Activated CD8-positive, alpha-beta memory T cell treated with anti-CD3 and anti-CD28 coated beads, Interleukin-2, amount 50 U/mL, for 4 hours (primary cell): Measurements from ENCODE around the gene CBFA2T2.
"Not testable (repeated sequence)": the region's sequence is repeated elsewhere in the genome, so short reads cannot be mapped to it uniquely, and the experiment has no call there.

Experiments
- DNase-seq: peaks from one replicate; pipeline ENCODE4 v3.0.0-alpha.2; 2020

CBFA2T2 gene

DNA sequence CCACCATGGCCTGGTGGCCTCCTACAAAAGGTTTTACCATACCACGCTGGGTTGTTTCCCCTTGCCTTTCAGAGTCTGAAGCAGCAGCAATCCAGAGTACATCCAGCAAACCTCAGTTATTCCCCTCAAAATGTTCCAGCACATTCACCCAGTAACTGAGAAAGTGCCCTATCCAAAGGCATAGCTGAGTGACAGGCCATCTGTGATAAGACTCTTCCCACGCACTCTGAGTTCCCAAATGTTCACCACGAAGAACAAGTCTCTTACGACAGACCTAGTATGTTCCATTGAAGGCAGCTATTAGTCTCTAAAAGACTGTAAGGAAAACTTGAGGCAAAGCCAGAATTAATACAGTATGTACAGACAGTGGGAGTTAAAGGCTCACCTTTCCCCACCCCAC lies 140.6 kb downstream of the CBFA2T2 start:
- no peak for DNase-seq

DNA sequence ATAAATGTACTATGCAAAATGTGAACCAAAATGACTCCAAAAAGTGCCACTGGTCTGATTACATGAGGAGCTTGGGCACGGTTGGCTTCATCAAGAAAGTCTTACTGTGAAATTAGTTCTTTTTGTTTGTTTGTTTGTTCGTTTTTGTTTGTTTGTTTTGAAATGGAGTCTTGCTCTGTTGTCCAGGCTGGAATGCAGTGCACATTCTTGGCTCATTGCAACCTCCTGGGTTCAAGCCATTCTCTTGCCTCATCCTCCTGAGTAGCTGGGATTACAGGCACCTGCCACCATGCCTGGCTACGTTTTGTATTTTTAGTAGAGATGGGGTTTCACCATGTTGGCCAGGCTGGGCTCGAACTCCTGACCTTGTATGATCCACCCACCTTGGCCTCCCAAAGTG lies 142.0 kb downstream of the CBFA2T2 start:
- DNase-seq = not testable (repeated sequence)

DNA sequence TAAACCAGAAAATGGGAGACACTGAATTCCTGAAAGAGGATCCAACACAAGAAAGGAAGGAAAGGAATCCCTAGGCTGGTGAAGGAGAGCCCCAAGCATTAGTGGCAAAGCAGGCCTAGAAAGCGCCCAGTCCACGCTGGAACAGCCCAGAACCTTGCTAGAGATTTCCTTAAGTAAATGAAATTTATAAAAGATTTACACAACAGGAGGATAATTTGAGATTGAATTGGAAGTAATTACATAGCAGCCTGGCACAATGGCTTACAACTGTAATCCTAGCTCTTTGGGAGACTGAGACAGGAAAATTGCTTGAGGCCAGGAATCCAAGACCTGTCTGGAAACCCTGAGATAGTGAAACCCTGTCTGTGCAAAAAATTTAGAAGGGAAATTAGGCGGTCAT lies 145.4 kb downstream of the CBFA2T2 start:
- DNase-seq = no peak

DNA sequence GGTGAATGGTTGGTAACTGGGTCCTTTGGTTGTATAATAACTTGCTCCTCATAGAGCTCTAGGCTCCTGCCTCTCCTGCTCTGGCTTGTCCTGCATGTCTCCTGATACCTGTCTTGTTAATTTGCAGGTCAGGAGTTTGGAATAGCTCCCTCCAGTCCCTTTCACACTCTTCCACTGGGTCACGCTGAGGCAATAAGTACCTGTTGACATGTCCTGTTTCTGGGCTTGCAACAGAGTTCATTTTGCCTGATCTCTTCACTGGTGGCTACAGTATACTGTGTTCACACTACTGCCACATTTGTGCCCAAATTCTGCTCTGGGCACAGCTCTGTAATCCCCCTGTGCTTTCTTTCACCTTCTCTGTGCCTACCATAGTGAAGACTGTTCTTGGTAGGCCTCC lies 146.9 kb downstream of the CBFA2T2 start:
- no peak for DNase-seq

DNA sequence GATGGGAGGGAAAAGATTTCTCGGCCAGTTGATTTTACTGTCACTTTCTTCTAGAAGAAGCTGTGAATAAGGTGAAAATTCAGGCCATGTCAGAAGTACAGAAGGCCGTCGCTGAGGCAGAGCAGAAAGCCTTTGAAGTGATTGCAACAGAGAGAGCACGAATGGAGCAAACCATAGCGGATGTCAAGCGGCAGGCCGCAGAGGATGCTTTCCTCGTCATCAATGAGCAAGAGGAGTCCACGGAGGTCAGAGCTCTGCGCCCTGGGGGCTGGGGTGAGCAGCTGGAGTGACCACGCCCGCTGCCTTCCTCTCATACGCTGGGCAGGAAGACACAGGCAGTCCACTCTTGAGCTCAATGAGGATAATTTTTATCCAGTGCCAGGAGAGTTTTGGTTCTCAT lies 150.4 kb downstream of the CBFA2T2 start:
- DNase-seq = no peak

DNA sequence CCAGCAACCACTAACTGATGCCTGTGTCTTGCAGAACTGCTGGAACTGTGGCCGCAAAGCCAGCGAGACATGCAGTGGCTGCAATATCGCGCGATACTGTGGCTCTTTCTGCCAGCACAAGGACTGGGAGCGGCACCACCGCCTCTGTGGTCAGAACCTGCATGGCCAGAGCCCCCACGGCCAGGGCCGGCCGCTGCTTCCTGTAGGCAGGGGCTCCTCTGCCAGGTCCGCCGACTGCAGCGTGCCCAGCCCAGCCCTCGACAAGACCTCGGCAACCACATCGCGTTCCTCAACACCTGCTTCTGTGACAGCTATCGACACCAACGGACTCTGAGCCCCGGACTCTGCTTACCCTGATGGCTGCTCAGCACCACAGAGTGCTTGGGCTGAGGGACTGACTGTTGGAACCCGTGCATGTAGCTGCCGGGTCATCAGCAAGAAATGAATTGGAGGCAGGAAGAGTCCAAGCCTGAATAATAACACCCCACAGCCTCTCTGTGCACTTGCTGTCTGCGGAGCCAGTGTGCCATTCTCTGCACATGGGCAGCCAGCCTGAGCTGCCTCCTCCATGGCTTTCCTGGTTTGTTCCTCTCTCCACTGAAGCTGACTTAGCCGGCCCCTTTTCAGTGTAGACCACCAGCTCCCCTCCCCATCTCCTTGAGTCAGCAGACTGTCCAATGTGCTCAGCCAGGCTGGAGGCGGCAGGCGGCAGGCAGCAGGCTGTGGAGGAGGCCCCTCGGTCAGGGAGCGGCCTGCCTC lies 154.6 kb downstream of the CBFA2T2 start:
- DNase-seq = no peak

DNA sequence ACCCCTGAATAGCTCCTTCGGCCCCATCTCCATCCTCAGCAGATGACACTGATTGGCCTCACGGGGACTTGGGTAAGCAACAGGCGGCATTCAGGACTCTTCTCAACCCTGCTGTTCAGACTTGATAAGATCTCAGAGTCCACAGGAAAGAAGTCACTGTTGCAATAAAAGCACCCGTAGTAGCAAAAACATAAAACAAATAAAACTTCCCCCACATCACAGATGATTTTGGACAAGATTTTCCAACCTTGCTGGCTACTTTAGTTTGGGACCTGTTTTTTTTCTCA lies 155.1 kb downstream of the CBFA2T2 start:
- no peak for DNase-seq

DNA sequence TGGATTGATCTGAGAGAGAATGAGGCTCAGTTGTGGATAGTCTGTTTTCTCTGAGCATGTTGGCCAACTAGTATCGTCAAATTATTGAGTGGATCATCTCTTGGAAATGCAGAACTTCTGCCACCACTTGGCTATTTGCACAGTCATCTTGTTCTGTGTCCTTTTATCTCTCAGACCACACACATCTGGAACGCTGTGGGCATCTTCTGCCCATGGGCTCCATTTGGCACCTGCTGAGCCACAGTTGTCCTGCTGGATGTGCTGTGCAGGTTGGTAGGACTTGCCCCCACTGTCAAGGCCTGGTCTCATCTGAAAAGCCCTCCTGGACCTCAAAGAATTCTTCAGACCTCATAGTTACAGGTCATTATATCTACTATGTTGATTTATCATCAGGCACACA lies 155.5 kb downstream of the CBFA2T2 start:
- DNase-seq = no peak

DNA sequence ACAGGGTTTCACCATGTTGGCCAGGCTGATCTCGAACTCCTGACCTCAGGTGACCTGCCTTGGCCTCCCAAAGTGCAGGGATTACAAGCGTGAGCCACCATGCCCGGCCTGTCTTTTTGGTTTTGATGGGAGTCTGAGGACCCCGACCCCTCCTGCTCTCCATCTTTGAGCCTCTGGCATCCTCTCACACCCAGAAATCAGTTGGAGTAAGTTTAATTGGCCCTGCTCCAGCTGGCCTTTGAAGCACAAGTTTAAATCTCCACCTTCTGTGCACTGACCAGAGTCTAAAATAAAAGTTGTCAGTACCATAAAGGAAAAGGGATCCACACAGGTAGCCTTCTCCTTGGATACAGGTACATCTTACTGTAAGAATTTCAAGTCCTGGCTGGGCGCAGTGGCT lies 156.3 kb downstream of the CBFA2T2 start:
- DNase-seq = no peak

DNA sequence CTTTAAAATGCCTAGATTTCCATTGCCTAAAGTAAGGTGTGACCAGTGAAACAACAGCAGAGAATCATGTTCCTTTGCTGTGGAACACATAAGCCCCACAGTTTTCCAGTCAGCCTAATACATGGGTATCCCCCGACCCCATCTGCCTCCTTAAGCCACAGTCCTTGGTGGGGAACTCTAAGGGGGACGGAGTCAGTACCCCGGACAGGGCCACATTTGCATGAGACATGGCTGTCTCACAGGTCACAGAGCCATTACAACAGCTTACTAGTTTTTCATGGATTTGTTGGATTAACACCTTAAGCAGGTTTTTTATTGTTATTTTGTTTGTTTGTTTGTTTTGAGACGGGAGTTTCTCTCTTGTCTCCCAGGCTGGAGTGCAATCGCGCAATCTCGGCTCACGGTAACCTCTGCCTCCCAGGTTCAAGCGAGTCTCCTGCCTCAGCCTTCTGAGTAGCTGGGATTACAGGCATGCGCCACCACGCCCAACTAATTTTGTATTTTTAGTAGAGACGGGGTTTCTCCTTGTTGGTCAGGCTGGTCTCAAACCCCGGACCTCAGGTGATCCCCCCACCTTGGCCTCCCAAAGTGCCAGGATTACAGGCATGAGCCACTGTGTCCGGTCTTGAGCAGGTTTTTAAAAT lies 157.2 kb downstream of the CBFA2T2 start:
- not testable (repeated sequence) for DNase-seq

DNA sequence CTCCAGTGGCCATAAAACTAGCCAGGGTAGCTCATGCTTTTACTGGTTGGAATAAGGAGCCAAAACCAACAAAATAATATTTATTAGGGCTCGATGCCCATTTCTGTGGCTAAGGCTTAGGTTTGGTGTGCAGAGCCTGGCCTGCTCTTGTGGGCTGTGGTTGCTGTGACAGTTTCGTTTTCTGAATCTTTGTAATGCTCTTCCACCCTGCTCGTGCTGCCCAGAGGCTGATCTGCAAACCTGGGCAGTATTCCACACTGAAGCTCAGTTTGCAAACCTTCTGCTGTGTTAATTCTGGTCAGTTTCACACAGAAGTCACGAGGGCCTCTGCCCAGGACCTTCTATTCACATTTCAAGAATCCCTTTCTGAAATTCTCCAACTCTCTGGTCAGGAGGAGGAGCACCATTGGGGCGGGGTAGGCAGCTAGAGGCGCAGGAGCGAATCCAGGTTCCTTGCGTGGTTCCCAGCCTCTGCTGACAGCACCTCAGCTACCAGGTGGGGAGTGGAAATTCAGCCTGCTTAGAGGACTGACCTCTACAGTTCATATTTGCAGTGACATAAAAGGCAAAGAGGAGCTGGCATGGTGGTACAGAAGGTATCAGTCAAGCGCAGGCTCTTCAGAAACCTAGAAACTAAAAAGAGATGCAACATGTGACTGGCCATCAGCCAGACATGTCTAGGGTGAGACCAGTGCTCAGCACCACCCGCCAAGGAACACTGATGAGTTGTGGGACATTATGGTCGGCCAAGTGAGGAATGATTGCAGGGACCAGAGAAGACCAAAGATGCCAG lies 157.9 kb downstream of the CBFA2T2 start:
- DNase-seq = no peak

DNA sequence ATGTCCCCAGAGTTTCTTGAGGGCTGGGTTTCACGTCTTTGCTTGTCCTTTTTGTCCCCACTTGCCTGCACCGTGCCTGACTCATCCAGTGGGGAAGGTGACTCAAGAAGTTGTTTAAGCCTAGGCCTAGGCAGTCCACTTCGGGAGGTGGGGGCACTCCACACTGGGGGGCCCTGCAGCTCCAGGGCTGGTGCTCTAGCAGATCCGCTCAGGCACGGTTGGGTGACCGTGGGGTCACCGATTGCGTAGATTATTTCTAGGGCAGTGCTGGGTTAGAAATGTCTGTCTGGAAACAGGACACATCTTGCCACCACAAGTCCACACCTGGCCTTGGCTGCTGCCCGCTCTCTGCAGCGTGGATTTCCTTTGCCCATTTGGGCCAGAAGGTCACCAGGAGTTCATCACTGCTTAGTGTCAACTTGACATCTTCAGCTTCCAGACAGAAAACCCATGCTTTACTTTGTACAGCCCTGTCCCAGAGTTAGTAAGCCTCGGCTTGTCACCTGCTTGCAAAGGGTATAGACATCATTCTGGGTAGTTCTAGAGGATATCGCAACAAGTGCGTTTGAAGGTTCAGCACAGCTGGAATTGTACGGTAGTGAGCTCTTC lies 158.6 kb downstream of the CBFA2T2 start:
- DNase-seq = no peak

DNA sequence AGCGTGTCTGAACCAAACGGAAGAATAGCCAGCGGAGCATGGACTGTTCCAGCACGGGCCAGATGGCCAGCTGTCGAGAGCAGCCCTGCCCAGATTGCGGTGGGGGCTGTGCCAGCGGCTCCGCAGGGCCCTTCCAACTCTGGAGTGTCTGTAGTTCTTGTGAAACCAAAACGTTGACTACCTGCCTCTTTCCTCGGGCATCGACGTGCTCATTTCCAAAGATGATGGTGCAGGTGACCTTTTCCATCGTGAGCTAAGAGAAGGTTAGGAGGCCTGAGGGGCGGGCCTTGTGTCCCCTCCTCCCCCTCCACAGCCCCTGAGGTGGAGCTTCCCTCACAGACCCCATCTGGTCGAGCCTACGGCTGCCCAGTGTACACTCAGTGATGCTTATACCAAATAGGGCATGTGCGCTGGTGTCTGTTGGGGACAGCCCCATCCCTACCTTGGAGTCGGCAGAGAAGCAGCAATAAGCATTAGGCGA lies 159.3 kb downstream of the CBFA2T2 start:
- no peak for DNase-seq

DNA sequence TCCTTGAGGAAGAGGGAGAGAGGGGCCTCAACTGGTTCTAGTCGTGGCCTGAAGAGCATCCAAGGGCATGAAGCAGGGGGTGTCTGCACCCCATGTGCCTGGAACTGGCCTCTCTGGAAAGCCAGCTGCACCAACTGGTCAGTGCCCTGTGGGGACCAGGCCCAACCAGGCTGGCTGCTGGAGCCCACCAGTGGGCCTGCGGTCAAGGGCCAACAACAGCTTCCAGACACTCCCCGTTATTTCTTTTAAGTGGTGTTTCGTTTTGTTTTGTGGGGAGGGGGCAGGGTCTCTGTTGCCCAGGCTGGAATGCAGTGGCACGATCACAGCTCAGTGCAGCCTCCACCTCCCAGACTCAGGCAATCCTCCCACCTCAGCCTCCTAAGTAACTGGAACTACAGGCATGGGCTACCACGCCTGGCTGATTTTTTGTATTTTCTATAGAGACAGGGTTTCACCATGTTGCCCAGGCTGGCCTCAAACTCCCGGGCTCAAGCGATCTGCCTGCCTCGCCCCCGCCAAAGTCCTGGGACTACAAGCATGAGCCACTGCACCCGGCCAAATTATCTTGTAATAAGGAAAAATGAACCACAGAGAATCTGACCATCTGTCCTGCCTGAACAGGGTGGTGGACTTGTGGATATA lies 160.3 kb downstream of the CBFA2T2 start:
- no peak for DNase-seq

DNA sequence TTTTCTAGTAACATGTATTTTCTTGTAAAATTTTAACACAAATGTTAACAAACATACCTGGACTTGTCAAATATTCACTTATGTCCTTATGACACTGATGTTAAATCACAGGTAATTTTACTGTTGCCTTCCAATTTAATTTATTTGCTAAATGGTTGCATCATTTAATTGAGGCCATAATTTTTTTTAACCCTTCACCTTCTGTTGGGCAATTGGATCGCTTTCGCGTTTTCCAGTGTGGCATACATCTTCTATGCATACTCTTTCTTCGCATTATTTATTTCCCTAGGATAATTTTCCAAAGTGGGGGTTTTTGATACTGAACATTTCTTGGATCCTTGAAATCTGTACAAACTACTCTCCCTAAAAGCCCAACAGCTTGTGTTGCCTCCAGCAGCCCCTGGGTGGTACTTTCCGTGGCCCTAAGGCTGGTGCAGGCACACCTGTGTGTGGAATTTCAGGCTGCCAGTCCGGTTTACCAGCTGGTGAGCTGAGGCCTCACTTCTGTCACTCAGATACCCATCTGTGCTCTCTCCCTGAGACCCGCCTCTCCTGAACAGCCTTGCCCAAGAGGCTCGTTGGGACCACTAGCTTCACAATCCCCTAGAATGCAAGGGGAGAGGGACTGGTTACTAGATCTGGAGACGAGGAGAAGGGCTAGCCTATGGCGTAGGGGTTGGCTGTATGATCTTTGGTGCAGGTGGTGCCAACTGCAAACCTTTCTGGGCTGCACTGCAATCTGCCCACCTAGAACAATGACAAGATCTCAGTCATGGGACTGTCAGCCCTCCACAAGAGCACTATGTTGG lies 161.1 kb downstream of the CBFA2T2 start:
- DNase-seq = no peak

DNA sequence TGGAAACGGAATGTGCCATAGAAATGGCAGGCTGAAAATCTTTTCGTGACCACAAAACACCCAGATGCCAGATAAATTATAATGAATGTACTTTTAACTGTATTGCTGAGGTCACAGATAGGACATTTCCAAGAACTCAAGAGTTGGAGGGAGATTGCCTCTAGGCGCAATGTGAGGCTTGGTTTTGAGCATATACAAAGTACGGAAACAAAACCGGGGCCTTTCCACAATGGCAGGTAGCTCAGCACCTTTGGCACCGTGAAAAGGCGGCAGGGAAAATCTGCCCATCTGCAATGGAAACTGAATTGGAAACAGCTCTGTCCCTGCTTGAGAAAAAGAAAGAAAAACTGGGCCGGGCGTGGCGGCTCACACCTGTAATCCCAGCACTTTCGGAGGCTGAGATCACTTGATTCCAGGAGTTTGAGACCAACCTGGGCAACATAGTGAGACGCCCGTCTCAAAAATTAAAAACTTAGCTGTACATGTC lies 161.7 kb downstream of the CBFA2T2 start:
- DNase-seq = no peak

DNA sequence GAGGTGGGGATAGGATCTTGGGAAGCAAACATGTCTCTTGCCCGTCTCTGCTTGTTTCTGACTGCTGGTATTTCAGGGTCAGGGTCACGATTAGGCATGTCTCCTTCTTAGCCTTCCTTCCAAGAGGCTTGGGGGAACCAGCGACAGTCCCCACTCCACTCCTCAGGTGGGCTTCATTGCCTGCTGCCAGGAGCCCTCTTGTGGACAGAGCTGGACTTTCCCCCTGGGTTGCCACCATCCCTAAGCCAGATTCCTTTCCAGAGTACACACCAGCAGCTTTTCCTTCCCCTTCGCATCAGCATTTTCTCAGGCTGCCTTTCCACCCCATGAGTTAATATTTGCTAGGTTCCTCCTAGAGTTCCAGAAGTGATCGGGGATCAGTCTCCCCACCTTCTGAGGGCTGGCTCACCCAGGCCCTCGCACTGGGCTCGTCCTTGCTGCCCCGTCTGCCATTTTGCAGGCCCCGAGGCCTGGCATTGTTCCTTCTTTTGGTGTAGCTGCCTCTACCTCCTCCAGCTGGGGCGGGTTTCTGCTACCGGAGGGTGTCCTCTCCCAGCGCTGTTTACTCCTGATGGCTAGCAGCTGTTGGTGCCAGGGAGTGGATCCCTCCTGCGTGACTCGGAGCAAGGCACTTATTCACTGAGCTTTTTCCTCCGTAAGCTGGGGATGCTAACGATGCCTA lies 163.5 kb downstream of the CBFA2T2 start:
- DNase-seq = peak; percentile 43

DNA sequence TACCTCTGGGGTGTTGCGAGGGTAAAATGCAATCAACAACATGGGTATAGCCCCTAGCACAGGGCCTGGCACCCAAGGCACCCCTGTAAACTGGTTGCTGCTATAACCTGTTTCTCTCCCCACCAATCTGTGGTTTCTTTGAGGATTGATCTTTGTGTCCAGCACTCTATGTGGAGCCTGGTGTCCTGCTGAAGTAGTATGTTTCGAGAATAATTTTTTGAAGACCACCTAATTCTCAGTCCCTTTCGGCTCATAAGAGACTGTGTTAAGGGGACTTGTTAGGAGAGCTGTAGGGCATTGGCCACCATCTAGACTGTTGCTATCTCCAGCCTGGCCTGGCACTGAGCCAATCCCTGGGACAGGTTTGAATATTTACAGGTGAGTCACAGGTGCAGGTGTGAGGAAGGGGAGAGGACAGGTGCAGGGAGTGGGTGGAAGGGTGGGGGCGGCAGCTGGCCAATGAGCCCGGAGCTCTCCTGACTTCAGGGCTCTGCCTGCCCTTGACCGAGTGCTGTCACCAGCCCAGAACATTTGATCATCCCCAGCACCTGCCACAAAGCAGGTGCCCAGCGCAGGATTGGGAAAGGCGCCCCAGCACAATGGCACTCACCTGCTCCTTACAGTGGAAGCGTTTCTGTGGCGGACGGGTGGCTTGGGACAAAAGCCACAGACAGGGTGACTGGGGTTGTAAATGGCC lies 164.2 kb downstream of the CBFA2T2 start:
- DNase-seq = no peak

DNA sequence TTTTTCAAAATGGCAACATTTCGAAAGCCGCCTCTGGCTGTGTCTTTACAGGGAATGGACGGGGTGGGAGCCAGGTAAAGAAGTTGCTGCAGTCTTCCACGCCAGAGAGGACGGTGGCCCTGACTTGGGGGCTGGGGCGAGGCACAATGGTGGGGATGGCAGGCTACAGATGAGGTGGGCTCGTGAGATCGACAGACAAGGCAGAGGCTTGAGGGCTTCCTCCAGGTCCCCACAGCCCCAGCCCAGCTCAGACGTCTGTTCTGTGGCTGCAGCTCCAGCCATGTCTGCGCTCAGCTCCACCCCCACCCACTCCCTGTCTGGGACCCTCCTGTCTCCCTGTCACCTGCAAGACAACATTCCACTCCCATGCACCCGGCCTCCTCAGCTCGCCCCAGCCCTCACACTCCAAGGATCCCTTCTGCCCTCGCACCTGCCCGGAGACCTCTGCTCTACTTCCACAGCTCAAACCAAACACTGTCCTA lies 164.8 kb downstream of the CBFA2T2 start:
- no peak for DNase-seq

DNA sequence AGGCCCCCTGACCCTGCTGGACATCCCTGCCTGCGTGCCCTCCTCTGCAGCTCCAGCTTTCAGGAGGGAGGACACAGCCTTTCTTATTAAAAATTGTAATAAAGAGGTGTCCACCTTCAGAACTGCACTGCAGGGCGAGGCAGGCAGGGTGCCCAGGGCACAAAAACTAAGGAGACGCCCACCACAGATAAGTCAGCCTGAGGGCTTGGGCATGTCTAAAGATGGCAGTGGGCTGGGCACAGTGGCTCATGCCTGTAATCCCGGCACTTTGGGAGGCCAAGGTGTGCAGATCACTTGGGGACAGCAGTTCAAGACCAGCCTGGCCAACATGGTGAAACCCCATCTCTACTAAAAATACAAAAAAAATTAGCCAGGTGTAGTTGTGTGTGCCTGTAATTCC lies 165.3 kb downstream of the CBFA2T2 start:
- no peak for DNase-seq
